Testis (tissue), 3 donors: ENCODE measurements around the gene RASA2. TPM values are rescaled to one million over a fixed set of nuclear protein-coding genes. Genes with fewer than 3 reads are reported as not detected.
"Not testable (repeated sequence)": the region's sequence is repeated elsewhere in the genome, so short reads cannot be mapped to it uniquely, and the experiment has no call there.

Experiments
- DNase-seq: peaks from one replicate; pipeline ENCODE4 v3.0.0-alpha.2; 2019
- H3K27ac ChIP-seq, 2 donors: fragments of 200-600 bp; sonication (generic); one replicate each; pipeline ENCODE4 v1.5.1; 2019
- H3K27me3 ChIP-seq: fragments of 200-600 bp; sonication (generic); one replicate; pipeline ENCODE4 v1.5.1; 2019
- H3K36me3 ChIP-seq: fragments of 200-600 bp; sonication (generic); one replicate; pipeline ENCODE4 v1.5.1; 2017; ENCODE audit warnings: low read depth; ENCODE audit errors: missing control alignments
- H3K4me1 ChIP-seq: fragments of 200-600 bp; sonication (generic); one replicate; pipeline ENCODE4 v1.5.1; 2019
- H3K4me3 ChIP-seq, 2 donors: fragments of 200-600 bp; sonication (generic); one replicate each; pipeline ENCODE4 v1.5.1; 2017 to 2019
- H3K9me3 ChIP-seq: fragments of 200-600 bp; sonication (generic); one replicate; pipeline ENCODE4 v1.5.1; 2017
- POLR2A ChIP-seq: fragments of 450-650 bp; IDR thresholded peaks from one replicate; pipeline ENCODE4 v1.6.1; 2017; ENCODE audit warnings: antibody characterized with exemption, mild to moderate bottlenecking, moderate library complexity
- WGBS, 2 donors: methylation state at CpG; one replicate each; pipeline ENCODE4 v1.1.5; 2018; 5-methylcytosine and 5-hydroxymethylcytosine counted together
- intact Hi-C: fragments of 100-400 bp; cut with DNase I; formaldehyde crosslinking; loops from one replicate; pipeline ENCODE4 v1.15.1; 2023; ENCODE audit warnings: low total_unique reads
- polyA plus RNA-seq: library from polyadenylated mRNA; stranded (reverse); fragments of 350-450 nt; fragmentation: Illumina TruSeq; extraction: RNeasy Lipid Tissue Mini Kit (QIAGEN cat#74804); gene quantifications from one replicate; pipeline ENCODE4 v1.2.3, GENCODE V29; 2014; ENCODE audit warnings: low read depth, low replicate concordance; ENCODE audit not compliant: insufficient read depth
- total RNA-seq, 2 donors: library from RNA; depleted of rRNA; stranded (reverse); fragments of >200 nt; gene quantifications; one replicate each; pipeline ENCODE4 v1.2.3, GENCODE V29; 2016
- TF ChIP-seq, protein P1 (sequence below), 3 experiments: fragments of 450-650 bp in 2 of 3; fragments of 200-600 bp in 1 of 3; sonication (generic) in 1 of 3; IDR thresholded peaks; one replicate each; pipeline ENCODE4 v1.5.1; 2016 to 2019; ENCODE audit warnings: antibody characterized with exemption in 3 of 3, mild to moderate bottlenecking in 2 of 3, moderate library complexity in 1 of 3

Gene RASA2
- total and polyA plus RNA-seq, 3 donors from 2014 or later, result 16.2 to 18.3 (median 18.2) TPM

- intact Hi-C loops, result no loop called here
- 1% methylated on average over 7 to 45 of the region's 55 CpGs for WGBS, 2 donors
- DNase-seq, result peak; percentile 82
Observed at GRCh38 chr3:141487521-141488252, 860 bp downstream of the RASA2 start.

GRCh38 chr3:141489203-141489602, 2.4 kb downstream of the RASA2 start:
- Histone ChIP-seq H3K27ac (no peak overlapping the region), H3K27me3 (no peaks in the 10 kb centered on the region), H3K9me3 (no peaks in the 10 kb centered on the region), H3K4me3 (no peak overlapping the region), H3K4me1 (peaks cover 4% of the 10 kb centered on the region), H3K36me3 (no peaks in the 10 kb centered on the region)
- TF ChIP-seq POLR2A, result no peak
- TF ChIP-seq, protein P1, sequence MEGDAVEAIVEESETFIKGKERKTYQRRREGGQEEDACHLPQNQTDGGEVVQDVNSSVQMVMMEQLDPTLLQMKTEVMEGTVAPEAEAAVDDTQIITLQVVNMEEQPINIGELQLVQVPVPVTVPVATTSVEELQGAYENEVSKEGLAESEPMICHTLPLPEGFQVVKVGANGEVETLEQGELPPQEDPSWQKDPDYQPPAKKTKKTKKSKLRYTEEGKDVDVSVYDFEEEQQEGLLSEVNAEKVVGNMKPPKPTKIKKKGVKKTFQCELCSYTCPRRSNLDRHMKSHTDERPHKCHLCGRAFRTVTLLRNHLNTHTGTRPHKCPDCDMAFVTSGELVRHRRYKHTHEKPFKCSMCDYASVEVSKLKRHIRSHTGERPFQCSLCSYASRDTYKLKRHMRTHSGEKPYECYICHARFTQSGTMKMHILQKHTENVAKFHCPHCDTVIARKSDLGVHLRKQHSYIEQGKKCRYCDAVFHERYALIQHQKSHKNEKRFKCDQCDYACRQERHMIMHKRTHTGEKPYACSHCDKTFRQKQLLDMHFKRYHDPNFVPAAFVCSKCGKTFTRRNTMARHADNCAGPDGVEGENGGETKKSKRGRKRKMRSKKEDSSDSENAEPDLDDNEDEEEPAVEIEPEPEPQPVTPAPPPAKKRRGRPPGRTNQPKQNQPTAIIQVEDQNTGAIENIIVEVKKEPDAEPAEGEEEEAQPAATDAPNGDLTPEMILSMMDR (IDR thresholded peaks at IDR 0.05), result no peak
- intact Hi-C loops, result no loop called here
- no peak for DNase-seq
- 32 to 38% methylated on average over 1 of the region's 1 CpG for WGBS, 2 donors

More at GRCh38 chr3:141487521-141488252, 860 bp downstream of the RASA2 start:
- H3K4me3 ChIP-seq, result peak overlapping the region; percentile 82 to 92
- H3K27me3 ChIP-seq, result no peaks in the 10 kb centered on the region
- H3K4me1 ChIP-seq, result peaks cover 4% of the 10 kb centered on the region
- TF ChIP-seq POLR2A, result no peak
- TF ChIP-seq, protein P1 (IDR thresholded peaks at IDR 0.05), result no peak
- H3K9me3 ChIP-seq, result no peaks in the 10 kb centered on the region
- peak overlapping the region; percentile 79 to 96 for H3K27ac ChIP-seq
- H3K36me3 ChIP-seq, result no peaks in the 10 kb centered on the region

DNA sequence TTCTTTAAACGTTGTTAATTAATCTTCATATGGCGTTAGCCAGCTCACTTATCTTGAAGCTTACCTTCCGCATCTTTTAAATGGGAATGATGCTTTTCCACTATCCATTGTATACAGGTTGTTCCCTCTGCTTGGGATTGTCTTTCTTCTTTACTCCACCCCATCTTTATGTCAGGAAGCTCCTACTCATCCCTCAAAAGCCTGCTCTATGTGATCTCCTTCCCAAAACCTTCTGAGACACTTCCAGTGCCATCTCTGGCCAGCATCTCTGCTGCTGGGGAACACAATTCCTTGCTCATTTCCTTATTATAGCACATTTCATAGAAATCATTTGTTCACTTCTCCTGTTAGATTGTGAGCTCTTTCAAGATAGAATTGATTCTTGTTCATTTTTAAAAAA, 4.3 kb downstream of the RASA2 start:
- DNase-seq, result no peak
- intact Hi-C loops, result no loop called here
- TF ChIP-seq, protein P1 (IDR thresholded peaks at IDR 0.05), result no peak
- TF ChIP-seq POLR2A, result no peak
- 75 to 85% methylated on average over 3 of the region's 3 CpGs for WGBS, 2 donors
- H3K36me3 ChIP-seq, result no peaks in the 10 kb centered on the region
- no peak overlapping the region for H3K4me3 ChIP-seq
- no peak overlapping the region for H3K27ac ChIP-seq
- peaks cover 4% of the 10 kb centered on the region for H3K4me1 ChIP-seq
- no peaks in the 10 kb centered on the region for H3K9me3 ChIP-seq
- H3K27me3 ChIP-seq, result no peaks in the 10 kb centered on the region

GRCh38 chr3:141491929-141492328, 5.1 kb downstream of the RASA2 start:
- TF ChIP-seq POLR2A, result no peak
- TF ChIP-seq, protein P1 (IDR thresholded peaks at IDR 0.05), result no peak
- no peaks in the 10 kb centered on the region for H3K9me3 ChIP-seq
- H3K27ac ChIP-seq, result no peak overlapping the region
- H3K4me3 ChIP-seq, result no peak overlapping the region
- no peaks in the 10 kb centered on the region for H3K4me1 ChIP-seq
- H3K27me3 ChIP-seq, result no peaks in the 10 kb centered on the region
- intact Hi-C loops, result no loop called here
- H3K36me3 ChIP-seq, result no peaks in the 10 kb centered on the region
- 41 to 70% methylated on average over 1 of the region's 1 CpG for WGBS, 2 donors
- no peak for DNase-seq

- intact Hi-C loops, result no loop called here
- H3K27me3 ChIP-seq, result no peaks in the 10 kb centered on the region
- no peaks in the 10 kb centered on the region for H3K36me3 ChIP-seq
- H3K4me3 ChIP-seq, result no peak overlapping the region
- no peaks in the 10 kb centered on the region for H3K4me1 ChIP-seq
- TF ChIP-seq, protein P1 (IDR thresholded peaks at IDR 0.05), result no peak
- TF ChIP-seq POLR2A, result no peak
- H3K9me3 ChIP-seq, result no peaks in the 10 kb centered on the region
- WGBS, 2 donors, result 78 to 83% methylated on average over 1 of the region's 1 CpG
- no peak for DNase-seq
- no peak overlapping the region for H3K27ac ChIP-seq
Observed at GRCh38 chr3:141493184-141493583, 6.4 kb downstream of the RASA2 start.

DNA sequence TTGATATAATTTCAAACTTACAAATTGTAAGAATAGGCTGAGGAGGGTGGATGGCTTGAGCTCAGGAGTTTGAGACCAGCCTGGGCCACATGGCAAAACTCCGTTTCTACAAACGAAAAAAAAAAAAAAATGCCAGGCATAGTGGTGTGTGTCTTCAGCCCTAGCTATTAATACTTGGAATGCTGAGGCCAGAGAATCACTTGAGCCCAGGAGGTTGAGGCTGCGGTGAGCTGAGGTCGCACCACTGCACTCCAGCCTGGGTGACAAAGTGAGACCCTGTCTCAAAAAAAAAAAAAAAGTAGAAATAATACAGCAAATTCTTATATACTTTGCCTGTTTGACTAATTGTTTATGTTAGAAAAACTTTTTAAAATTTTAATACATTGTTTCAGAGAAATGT, 10.8 kb downstream of the RASA2 start:
- H3K4me1 ChIP-seq, H3K9me3 ChIP-seq, intact Hi-C loops, DNase-seq, H3K36me3 ChIP-seq, H3K27ac ChIP-seq, H3K27me3 ChIP-seq, H3K4me3 ChIP-seq: not testable (repeated sequence)
- WGBS, 2 donors, result 79 to 82% methylated on average over 4 of the region's 4 CpGs
